ENCODE data around the gene TCF7L2.

Gene TCF7L2

DNA sequence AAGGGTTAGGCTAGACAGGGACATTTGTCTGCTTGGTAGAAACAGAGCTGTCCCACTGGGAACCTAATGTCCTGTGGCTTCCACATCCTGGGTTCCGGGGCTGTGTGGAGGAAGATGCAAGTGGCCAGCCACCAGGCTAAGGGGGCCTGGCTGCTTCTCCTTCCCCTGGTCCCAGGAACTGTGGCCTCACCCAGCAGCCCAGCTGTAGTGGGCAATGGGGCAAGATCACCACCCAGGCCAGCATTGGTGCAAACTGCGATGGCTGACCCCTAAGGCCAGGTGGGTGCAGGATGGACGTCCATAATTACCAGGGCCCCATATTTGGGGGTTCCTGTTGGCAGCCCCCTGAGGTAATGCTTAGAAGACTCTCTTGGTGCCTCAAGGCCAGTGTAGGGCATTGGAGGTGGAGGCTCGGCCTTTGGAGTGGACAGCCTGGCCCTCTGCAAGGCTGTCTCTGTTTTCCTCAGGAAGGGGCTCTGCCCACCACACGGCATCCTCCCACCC is 226.7 kb downstream of the TCF7L2 start:
- 90% methylated on average over 3 of the region's 5 CpGs for WGBS (ENCODE audit: insufficient coverage)

DNA sequence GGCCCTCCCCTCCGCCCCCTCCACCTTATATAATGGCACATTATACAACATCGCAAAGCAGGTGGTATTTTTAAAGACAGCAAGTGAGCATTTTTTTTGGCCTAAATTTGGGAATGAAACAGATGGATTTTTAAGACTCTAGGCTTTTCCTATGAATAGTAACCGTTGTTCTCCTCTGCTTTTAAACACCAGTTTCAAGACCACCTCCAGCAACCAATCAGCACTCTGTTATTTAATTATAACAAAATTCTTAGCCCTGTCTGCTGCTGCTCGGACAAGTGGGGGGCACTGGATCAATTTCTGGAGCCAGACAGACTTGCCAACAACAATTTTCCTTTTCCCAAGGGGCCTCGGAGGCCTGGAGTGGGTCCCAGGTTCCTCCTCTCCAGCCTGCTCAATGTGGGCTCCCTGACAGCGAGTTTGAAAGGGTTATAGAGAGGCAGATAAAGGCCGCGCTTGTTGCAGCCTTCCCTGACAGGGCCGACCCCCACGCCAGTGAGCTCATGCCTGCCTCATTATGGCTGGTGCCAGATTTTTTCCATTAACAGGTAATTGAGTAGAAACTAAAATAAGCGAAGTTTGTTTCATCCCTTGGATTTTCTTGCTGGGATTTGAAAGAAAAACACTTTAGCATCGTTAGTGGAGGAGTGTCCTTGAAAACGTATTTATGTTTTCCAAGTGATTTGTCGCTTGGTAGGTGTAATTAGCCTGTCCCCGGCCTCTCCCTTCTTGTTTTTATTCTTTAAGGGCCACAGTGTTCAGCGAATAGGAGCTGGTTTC is 227.3 kb downstream of the TCF7L2 start:
- Histone ChIP-seq H3K4me3 (ENCODE audit: control insufficient read depth in 1 of 7, extremely low read depth in 1 of 7, insufficient read depth in 4 of 7, low read depth in 2 of 7, low read length in 6 of 7) (no peak overlapping the region), H3K27me3 (replicated peaks in 2 of 5; ENCODE audit: control insufficient read depth in 4 of 5, insufficient read depth in 5 of 5, low read length in 4 of 5) (no peaks in the 10 kb centered on the region), H3K36me3 (ENCODE audit: control insufficient read depth in 4 of 4, insufficient read depth in 4 of 4, low read length in 3 of 4) (no peaks in the 10 kb centered on the region), H3K9me3 (ENCODE audit: control extremely low read depth in 1 of 5, control insufficient read depth in 4 of 5, insufficient read depth in 2 of 5, low read depth in 1 of 5, low read length in 4 of 5) (no peaks in the 10 kb centered on the region), H3K27ac (ENCODE audit: insufficient read depth in 1 of 2, low read depth in 1 of 2, low read length in 2 of 2, poor library complexity in 1 of 2, severe bottlenecking in 2 of 2) (no peak overlapping the region), H3K4me1 (ENCODE audit: control extremely low read depth in 1 of 4, control insufficient read depth in 4 of 4, insufficient read depth in 4 of 4, low read length in 3 of 4) (peaks cover 0 to 8% (median 3%) of the 10 kb centered on the region in 4 experiments)
- DNase-seq = no peak
- ChIA-PET CTCF (interaction anchor here (1.2 kb wide), 1 partner anchor 12 kb away, joined by 3 read pairs; no protein-coding TSS in a partner anchor), POLR2A (no interaction called here)
- 94% methylated on average over 11 of the region's 16 CpGs for WGBS (ENCODE audit: insufficient coverage)

More for the DNA sequence above, 226.7 kb downstream of the TCF7L2 start:
- POLR2A ChIA-PET = no interaction called here
- CTCF ChIA-PET = interaction anchor here (1.0 kb wide), 1 partner anchor 12 kb away, joined by 3 read pairs; no protein-coding TSS in a partner anchor
- H3K4me3 ChIP-seq (ENCODE audit: control insufficient read depth in 1 of 7, extremely low read depth in 1 of 7, insufficient read depth in 4 of 7, low read depth in 2 of 7, low read length in 6 of 7) = no peak overlapping the region
- no peaks in the 10 kb centered on the region for H3K27me3 ChIP-seq (replicated peaks in 2 of 5; ENCODE audit: control insufficient read depth in 4 of 5, insufficient read depth in 5 of 5, low read length in 4 of 5)
- DNase-seq = no peak
- H3K4me1 ChIP-seq (ENCODE audit: control extremely low read depth in 1 of 4, control insufficient read depth in 4 of 4, insufficient read depth in 4 of 4, low read length in 3 of 4) = peaks cover 0 to 8% (median 3%) of the 10 kb centered on the region in 4 experiments
- no peaks in the 10 kb centered on the region for H3K36me3 ChIP-seq (ENCODE audit: control insufficient read depth in 4 of 4, insufficient read depth in 4 of 4, low read length in 3 of 4)
- H3K9me3 ChIP-seq (ENCODE audit: control extremely low read depth in 1 of 5, control insufficient read depth in 4 of 5, insufficient read depth in 2 of 5, low read depth in 1 of 5, low read length in 4 of 5) = no peaks in the 10 kb centered on the region
- no peak overlapping the region for H3K27ac ChIP-seq (ENCODE audit: insufficient read depth in 1 of 2, low read depth in 1 of 2, low read length in 2 of 2, poor library complexity in 1 of 2, severe bottlenecking in 2 of 2)

DNA sequence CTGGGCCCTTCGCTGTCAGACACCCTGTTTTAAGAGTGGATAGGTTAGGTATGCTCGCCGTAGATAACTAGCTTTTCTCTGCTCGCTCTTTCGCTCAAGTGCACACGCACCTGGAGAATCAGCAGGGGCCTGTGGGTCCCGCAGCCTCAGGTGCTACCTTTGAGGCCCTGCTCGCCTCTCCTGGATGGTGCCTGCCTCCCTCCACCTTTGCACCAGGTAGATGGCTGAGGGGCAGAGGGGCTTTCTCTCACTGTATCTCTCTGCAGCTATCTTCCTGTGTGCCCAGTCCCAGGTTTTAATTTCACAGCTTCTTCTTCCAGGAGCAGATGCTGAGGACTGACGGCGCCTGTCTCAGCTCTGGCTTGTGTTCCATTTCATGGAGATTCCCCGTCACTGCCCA is 227.9 kb downstream of the TCF7L2 start:
- H3K27ac ChIP-seq (ENCODE audit: insufficient read depth in 1 of 2, low read depth in 1 of 2, low read length in 2 of 2, poor library complexity in 1 of 2, severe bottlenecking in 2 of 2) = no peak overlapping the region
- WGBS (ENCODE audit: insufficient coverage) = 97% methylated on average over 10 of the region's 11 CpGs
- no peaks in the 10 kb centered on the region for H3K9me3 ChIP-seq (ENCODE audit: control extremely low read depth in 1 of 5, control insufficient read depth in 4 of 5, insufficient read depth in 2 of 5, low read depth in 1 of 5, low read length in 4 of 5)
- POLR2A ChIA-PET = no interaction called here
- no peak overlapping the region for H3K4me3 ChIP-seq (ENCODE audit: control insufficient read depth in 1 of 7, extremely low read depth in 1 of 7, insufficient read depth in 4 of 7, low read depth in 2 of 7, low read length in 6 of 7)
- H3K36me3 ChIP-seq (ENCODE audit: control insufficient read depth in 4 of 4, insufficient read depth in 4 of 4, low read length in 3 of 4) = no peaks in the 10 kb centered on the region
- DNase-seq = no peak
- no peaks in the 10 kb centered on the region for H3K27me3 ChIP-seq (replicated peaks in 2 of 5; ENCODE audit: control insufficient read depth in 4 of 5, insufficient read depth in 5 of 5, low read length in 4 of 5)
- peaks cover 0 to 8% (median 3%) of the 10 kb centered on the region in 4 experiments for H3K4me1 ChIP-seq (ENCODE audit: control extremely low read depth in 1 of 4, control insufficient read depth in 4 of 4, insufficient read depth in 4 of 4, low read length in 3 of 4)
- CTCF ChIA-PET = interaction anchor here (1.2 kb wide), 1 partner anchor 13 kb away, joined by 3 read pairs; no protein-coding TSS in a partner anchor

DNA sequence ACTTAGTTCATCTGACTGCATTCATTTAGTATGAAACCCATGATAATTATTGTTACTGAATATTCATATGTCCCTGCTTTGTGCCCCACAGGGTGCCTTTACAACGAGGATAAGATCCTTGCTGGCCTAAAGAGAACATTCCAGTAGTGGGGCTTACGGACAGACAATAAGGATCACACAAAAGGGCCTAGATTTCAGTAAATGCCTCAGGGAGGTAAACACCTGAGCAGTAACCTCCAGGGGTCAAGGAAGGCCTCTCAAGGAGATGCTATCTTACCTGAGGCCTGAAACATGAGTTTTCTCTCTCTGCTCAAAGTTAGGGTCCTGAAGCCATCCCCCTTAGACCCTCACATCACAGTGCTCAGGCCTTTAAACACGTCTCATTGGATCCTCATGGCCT is 228.7 kb downstream of the TCF7L2 start:
- Histone ChIP-seq H3K4me1 (ENCODE audit: control extremely low read depth in 1 of 4, control insufficient read depth in 4 of 4, insufficient read depth in 4 of 4, low read length in 3 of 4) (peaks cover 0 to 8% (median 3%) of the 10 kb centered on the region in 4 experiments), H3K27ac (ENCODE audit: insufficient read depth in 1 of 2, low read depth in 1 of 2, low read length in 2 of 2, poor library complexity in 1 of 2, severe bottlenecking in 2 of 2) (no peak overlapping the region), H3K4me3 (ENCODE audit: control insufficient read depth in 1 of 7, extremely low read depth in 1 of 7, insufficient read depth in 4 of 7, low read depth in 2 of 7, low read length in 6 of 7) (no peak overlapping the region), H3K27me3 (replicated peaks in 2 of 5; ENCODE audit: control insufficient read depth in 4 of 5, insufficient read depth in 5 of 5, low read length in 4 of 5) (no peaks in the 10 kb centered on the region), H3K9me3 (ENCODE audit: control extremely low read depth in 1 of 5, control insufficient read depth in 4 of 5, insufficient read depth in 2 of 5, low read depth in 1 of 5, low read length in 4 of 5) (no peaks in the 10 kb centered on the region), H3K36me3 (ENCODE audit: control insufficient read depth in 4 of 4, insufficient read depth in 4 of 4, low read length in 3 of 4) (no peaks in the 10 kb centered on the region)
- DNase-seq = no peak
- ChIA-PET POLR2A (no interaction called here), CTCF (no interaction called here)
- 96% methylated on average over 2 of the region's 3 CpGs for WGBS (ENCODE audit: insufficient coverage)

DNA sequence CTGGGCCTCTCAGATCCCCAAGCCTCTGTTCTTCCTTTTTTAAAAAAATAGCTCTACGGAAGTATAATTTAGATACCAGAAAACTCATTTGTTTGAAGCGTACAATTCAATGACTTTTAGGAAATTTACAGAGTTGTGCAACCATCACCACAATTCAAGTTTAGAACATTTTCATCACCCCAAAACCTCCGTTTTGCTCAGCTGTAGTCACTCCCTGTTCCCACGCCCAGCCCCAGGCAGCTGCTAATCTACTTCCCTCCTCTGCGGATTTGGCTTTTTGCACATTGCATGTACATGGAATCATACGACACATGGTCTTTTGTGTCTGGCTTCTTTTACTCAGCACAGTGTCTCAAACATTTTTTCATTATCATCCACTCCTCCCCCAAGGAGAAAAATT is 229.2 kb downstream of the TCF7L2 start:
- WGBS (ENCODE audit: insufficient coverage) = 82% methylated on average over 4 of the region's 6 CpGs
- no peaks in the 10 kb centered on the region for H3K27me3 ChIP-seq (replicated peaks in 2 of 5; ENCODE audit: control insufficient read depth in 4 of 5, insufficient read depth in 5 of 5, low read length in 4 of 5)
- ChIA-PET CTCF (no interaction called here), POLR2A (no interaction called here)
- H3K4me1 ChIP-seq (ENCODE audit: control extremely low read depth in 1 of 4, control insufficient read depth in 4 of 4, insufficient read depth in 4 of 4, low read length in 3 of 4) = peaks cover 0 to 8% (median 3%) of the 10 kb centered on the region in 4 experiments
- no peaks in the 10 kb centered on the region for H3K9me3 ChIP-seq (ENCODE audit: control extremely low read depth in 1 of 5, control insufficient read depth in 4 of 5, insufficient read depth in 2 of 5, low read depth in 1 of 5, low read length in 4 of 5)
- peak; percentile 17 to 67 (median 66) for DNase-seq
- H3K27ac ChIP-seq (ENCODE audit: insufficient read depth in 1 of 2, low read depth in 1 of 2, low read length in 2 of 2, poor library complexity in 1 of 2, severe bottlenecking in 2 of 2) = no peak overlapping the region
- no peak overlapping the region for H3K4me3 ChIP-seq (ENCODE audit: control insufficient read depth in 1 of 7, extremely low read depth in 1 of 7, insufficient read depth in 4 of 7, low read depth in 2 of 7, low read length in 6 of 7)
- no peaks in the 10 kb centered on the region for H3K36me3 ChIP-seq (ENCODE audit: control insufficient read depth in 4 of 4, insufficient read depth in 4 of 4, low read length in 3 of 4)

DNA sequence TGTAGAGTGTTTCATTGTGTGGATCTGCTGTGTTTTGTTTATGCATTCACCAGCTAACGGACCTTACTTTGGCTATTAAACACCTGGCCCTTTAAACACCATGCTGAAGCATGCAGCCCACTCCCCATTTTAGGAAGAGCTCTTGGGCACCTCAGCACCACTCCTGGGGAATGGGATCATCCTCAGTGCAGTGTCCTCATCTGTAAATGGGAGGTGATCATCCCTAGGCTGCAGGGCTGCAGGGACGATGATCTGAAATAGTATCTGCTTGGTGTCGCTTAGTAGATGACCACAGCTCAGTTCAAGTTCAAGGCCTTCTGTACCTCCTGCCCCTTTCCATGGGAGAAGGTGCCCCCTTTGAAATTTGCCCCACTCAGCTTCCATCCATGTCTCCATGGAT is 229.9 kb downstream of the TCF7L2 start:
- Histone ChIP-seq H3K9me3 (ENCODE audit: control extremely low read depth in 1 of 5, control insufficient read depth in 4 of 5, insufficient read depth in 2 of 5, low read depth in 1 of 5, low read length in 4 of 5) (peaks cover 0 to 2% (median 0%) of the 10 kb centered on the region in 5 experiments), H3K4me1 (ENCODE audit: control extremely low read depth in 1 of 4, control insufficient read depth in 4 of 4, insufficient read depth in 4 of 4, low read length in 3 of 4) (peaks cover 0 to 8% (median 3%) of the 10 kb centered on the region in 4 experiments), H3K36me3 (ENCODE audit: control insufficient read depth in 4 of 4, insufficient read depth in 4 of 4, low read length in 3 of 4) (no peaks in the 10 kb centered on the region), H3K4me3 (ENCODE audit: control insufficient read depth in 1 of 7, extremely low read depth in 1 of 7, insufficient read depth in 4 of 7, low read depth in 2 of 7, low read length in 6 of 7) (no peak overlapping the region), H3K27me3 (replicated peaks in 2 of 5; ENCODE audit: control insufficient read depth in 4 of 5, insufficient read depth in 5 of 5, low read length in 4 of 5) (no peaks in the 10 kb centered on the region), H3K27ac (ENCODE audit: insufficient read depth in 1 of 2, low read depth in 1 of 2, low read length in 2 of 2, poor library complexity in 1 of 2, severe bottlenecking in 2 of 2) (no peak overlapping the region)
- CTCF ChIA-PET = interaction anchor here (1.4 kb wide), 1 partner anchor 19 kb away, joined by 4 read pairs; no protein-coding TSS in a partner anchor
- POLR2A ChIA-PET = no interaction called here
- 96% methylated on average over 3 of the region's 3 CpGs for WGBS (ENCODE audit: insufficient coverage)
- no peak for DNase-seq

All from common myeloid progenitor, CD34-positive (primary cell).